Esophagus (tissue), 2 donors: ENCODE results near the gene RNF114. TPM values are rescaled to one million over a fixed set of nuclear protein-coding genes. Genes with fewer than 3 reads are reported as not detected.
A peak's percentile ranks its signal among the peaks of the same experiment; 100 is the strongest.

Experiments used
- H3K27ac ChIP-seq, 2 donors: one replicate each; pipeline ENCODE4 v1.5.1; 2013; ENCODE audit warnings: low read depth in 2 of 2, mild to moderate bottlenecking in 2 of 2, inconsistent platforms in 1 of 2, low read length in 1 of 2, moderate library complexity in 1 of 2
- H3K27me3 ChIP-seq, 2 donors: one replicate each; pipeline ENCODE4 v1.6.1; 2013; ENCODE audit warnings: low read length in 2 of 2, control low read depth in 1 of 2, mild to moderate bottlenecking in 1 of 2; ENCODE audit not compliant: insufficient read depth in 2 of 2, control insufficient read depth in 1 of 2
- H3K36me3 ChIP-seq, 2 donors: one replicate each; pipeline ENCODE4 v1.6.1; 2013; ENCODE audit warnings: low read length in 1 of 2; ENCODE audit not compliant: control insufficient read depth in 2 of 2, insufficient read depth in 2 of 2
- H3K4me1 ChIP-seq, 2 donors: one replicate each; pipeline ENCODE4 v1.6.1; 2013; ENCODE audit warnings: low read length in 1 of 2; ENCODE audit not compliant: control insufficient read depth in 2 of 2, insufficient read depth in 2 of 2
- H3K4me3 ChIP-seq, 2 donors: one replicate each; pipeline ENCODE4 v1.5.1; 2013; ENCODE audit warnings: low read length in 2 of 2, mild to moderate bottlenecking in 2 of 2, low read depth in 1 of 2, moderate library complexity in 1 of 2
- H3K9me3 ChIP-seq, 2 donors: one replicate each; pipeline ENCODE4 v1.6.1; 2013; ENCODE audit warnings: mild to moderate bottlenecking in 2 of 2, low read depth in 1 of 2, low read length in 1 of 2, moderate library complexity in 1 of 2; ENCODE audit not compliant: control insufficient read depth in 2 of 2, insufficient read depth in 1 of 2
- WGBS, 2 donors: extraction: QIAGEN DNeasy Blood & Tissue Kit; methylation state at CpG; one replicate each; pipeline ENCODE4 v1.1.7; 2013; 5-methylcytosine and 5-hydroxymethylcytosine counted together
- polyA plus RNA-seq, 2 donors: library from polyadenylated mRNA; stranded (reverse); fragments of 200-250 nt; gene quantifications; one replicate each; pipeline ENCODE4 v1.2.3, GENCODE V29; 2013
- donor health status: healthy with polysubstance abuse.
- donor health status: Bipolar disorder and iron deficiency.

RNF114 gene
- polyA plus RNA-seq, 2 donors = 21.0 to 30.3 TPM

GRCh38 chr20:49983123-49983847, 47.1 kb downstream of the RNF114 start:
- 25 to 31% methylated on average over 23 to 24 of the region's 24 CpGs for whole genome bisulfite sequencing, 2 donors
- Histone ChIP-seq H3K4me3 (peak overlapping the region; percentile 21 to 36), H3K27ac (peak overlapping the region in 1 of 2 donors; percentile 63), H3K4me1 (peaks cover 0 to 8% of the 10 kb centered on the region in 2 donors), H3K9me3 (no peaks in the 10 kb centered on the region), H3K27me3 (no peaks in the 10 kb centered on the region), H3K36me3 (no peaks in the 10 kb centered on the region)

- whole genome bisulfite sequencing, 2 donors = 72 to 76% methylated on average over 18 of the region's 18 CpGs
- Histone ChIP-seq H3K9me3 (no peaks in the 10 kb centered on the region), H3K27me3 (no peaks in the 10 kb centered on the region), H3K36me3 (no peaks in the 10 kb centered on the region), H3K4me1 (peaks cover 0 to 8% of the 10 kb centered on the region in 2 donors), H3K4me3 (peak overlapping the region; percentile 0 to 9), H3K27ac (no peak overlapping the region)
These were observed 47.7 kb downstream of the RNF114 start for GRCh38 chr20:49983848-49984408.

- Histone ChIP-seq H3K27ac (no peak overlapping the region), H3K4me3 (peak overlapping the region in 1 of 2 donors; percentile 0), H3K4me1 (peaks cover 0 to 8% of the 10 kb centered on the region in 2 donors), H3K9me3 (no peaks in the 10 kb centered on the region), H3K36me3 (no peaks in the 10 kb centered on the region), H3K27me3 (no peaks in the 10 kb centered on the region)
- WGBS, 2 donors = 65 to 76% methylated on average over 13 of the region's 13 CpGs
These were observed 48.4 kb downstream of the RNF114 start for GRCh38 chr20:49984426-49985153.

GRCh38 chr20:49985157-49985556, 49.0 kb downstream of the RNF114 start:
- no peak overlapping the region for H3K4me3 ChIP-seq
- 71 to 83% methylated on average over 6 of the region's 6 CpGs for WGBS, 2 donors

GRCh38 chr20:49985617-49986016, 49.4 kb downstream of the RNF114 start:
- no peak overlapping the region for H3K27ac ChIP-seq
- H3K27me3 ChIP-seq = no peaks in the 10 kb centered on the region
- WGBS, 2 donors = 77 to 90% methylated on average over 13 of the region's 13 CpGs
- peaks cover 0 to 8% of the 10 kb centered on the region in 2 donors for H3K4me1 ChIP-seq
- H3K9me3 ChIP-seq = no peaks in the 10 kb centered on the region
- H3K36me3 ChIP-seq = no peaks in the 10 kb centered on the region
- H3K4me3 ChIP-seq = no peak overlapping the region

More at GRCh38 chr20:49985157-49985556, 49.0 kb downstream of the RNF114 start:
- H3K27me3 ChIP-seq = no peaks in the 10 kb centered on the region
- H3K27ac ChIP-seq = no peak overlapping the region
- H3K4me1 ChIP-seq = peaks cover 0 to 8% of the 10 kb centered on the region in 2 donors
- no peaks in the 10 kb centered on the region for H3K36me3 ChIP-seq
- no peaks in the 10 kb centered on the region for H3K9me3 ChIP-seq

GRCh38 chr20:49986049-49986448, 49.9 kb downstream of the RNF114 start:
- Histone ChIP-seq H3K27me3 (no peaks in the 10 kb centered on the region), H3K4me3 (no peak overlapping the region), H3K4me1 (peaks cover 0 to 8% of the 10 kb centered on the region in 2 donors), H3K36me3 (no peaks in the 10 kb centered on the region), H3K9me3 (no peaks in the 10 kb centered on the region), H3K27ac (no peak overlapping the region)
- 87 to 93% methylated on average over 4 of the region's 4 CpGs for WGBS, 2 donors

- H3K4me1 ChIP-seq = peaks cover 0 to 6% of the 10 kb centered on the region in 2 donors
- no peaks in the 10 kb centered on the region for H3K36me3 ChIP-seq
- H3K4me3 ChIP-seq = no peak overlapping the region
- WGBS, 2 donors = 89 to 90% methylated on average over 15 of the region's 15 CpGs
- no peak overlapping the region for H3K27ac ChIP-seq
- H3K27me3 ChIP-seq = no peaks in the 10 kb centered on the region
- no peaks in the 10 kb centered on the region for H3K9me3 ChIP-seq
These were observed 51.0 kb downstream of the RNF114 start for GRCh38 chr20:49987015-49987867.

- H3K4me3 ChIP-seq = no peak overlapping the region
- no peaks in the 10 kb centered on the region for H3K36me3 ChIP-seq
- H3K9me3 ChIP-seq = no peaks in the 10 kb centered on the region
- no peaks in the 10 kb centered on the region for H3K27me3 ChIP-seq
- H3K4me1 ChIP-seq = peaks cover 0 to under 1% of the 10 kb centered on the region in 2 donors
- WGBS, 2 donors = 79 to 80% methylated on average over 18 of the region's 18 CpGs
- no peak overlapping the region for H3K27ac ChIP-seq
These were observed 51.9 kb downstream of the RNF114 start for GRCh38 chr20:49987868-49988690.
